K562 (cell line): ENCODE measurements around the gene CCDC92. TPM values are rescaled to one million over a fixed set of nuclear protein-coding genes. Genes with fewer than 3 reads are reported as not detected.

Experiments used
- ATAC-seq: fragments of 200-7000 bp; cut with Tn5 transposase; 3 replicates; pipeline ENCODE4 v1.9.1; 2020; ENCODE audit warnings: moderate library complexity
- BruUV-seq: library from RNA; stranded (reverse); fragments of 400-500 nt; replicated peaks from 2 replicates; lab custom pipeline; 2021; lab: Mats Ljungman, UMichigan
- CTCF ChIA-PET: fragments of 300-600 bp; formaldehyde crosslinking; extraction: SDS; loops from one replicate; lab custom pipeline; 2021; ENCODE audit warnings: low intra/inter-chr PET ratio; lab: Yijun Ruan, JAX
- POLR2A ChIA-PET: fragments of 300-600, 350-650 bp; sonication (Branson Sonifier 250); formaldehyde crosslinking; extraction: SDS; loops from one replicate; lab custom pipeline; 2021; ENCODE audit warnings: antibody characterized with exemption, inconsistent platforms; lab: Yijun Ruan, JAX
- DNase-seq, 4 experiments: peaks; one replicate each; pipeline versions ENCODE4 v3.0.0 to v3.0.0-alpha.2; 2011 to 2018; ENCODE audit warnings: low spot score in 3 of 4, mixed read lengths in 3 of 4; ENCODE audit errors: extremely low read depth in 1 of 4
- FAIRE-seq: peaks from 2 replicates; lab custom pipeline; 2011; peaks lifted over from hg19 to GRCh38; lab: Jason Lieb, UNC
- H2AFZ ChIP-seq: 2 replicates; pipeline ENCODE4 v1.6.0; 2011; ENCODE audit warnings: low read depth, low read length, control low read depth, inconsistent platforms
- H3K27ac ChIP-seq: fragments of 200-600 bp; 3 replicates; pipeline ENCODE4 v1.8.0; 2011; ENCODE audit warnings: low read depth, mild to moderate bottlenecking, control low read depth, inconsistent platforms, low read length, moderate library complexity, mixed read lengths; ENCODE audit errors: extremely low read depth
- H3K27me3 ChIP-seq, 2 experiments: fragments of 300-600 bp in 1 of 2; 2 replicates in 1 of 2; 3 replicates in 1 of 2; pipeline versions ENCODE4 v1.6.0 to v1.8.0; 2011; ENCODE audit warnings: inconsistent platforms in 2 of 2, low read length in 2 of 2, mild to moderate bottlenecking in 1 of 2, mixed read lengths in 1 of 2, moderate library complexity in 1 of 2; ENCODE audit not compliant: control insufficient read depth in 2 of 2, insufficient read depth in 2 of 2
- H3K36me3 ChIP-seq: fragments of 300-600 bp; 3 replicates; pipeline ENCODE4 v1.8.0; 2011; ENCODE audit warnings: mild to moderate bottlenecking, low read length, inconsistent platforms; ENCODE audit not compliant: control insufficient read depth, insufficient read depth
- H3K4me1 ChIP-seq, 2 experiments: fragments of 200-600 bp in 1 of 2; replicated peaks in 1 of 2; 2 replicates in 1 of 2; 3 replicates in 1 of 2; pipeline versions ENCODE4 v1.5.1 to v1.8.0; 2011; ENCODE audit warnings: inconsistent platforms in 2 of 2, low read length in 2 of 2, mild to moderate bottlenecking in 1 of 2, mixed read lengths in 1 of 2, moderate library complexity in 1 of 2; ENCODE audit not compliant: control insufficient read depth in 2 of 2, insufficient read depth in 2 of 2
- H3K4me2 ChIP-seq: 2 replicates; pipeline ENCODE4 v1.6.1; 2011; ENCODE audit warnings: low read length, control low read depth, inconsistent platforms, mixed read lengths; ENCODE audit not compliant: insufficient read depth
- H3K4me3 ChIP-seq: fragments of 200-600 bp; sonication (generic), shearing (Covaris generic); 2 replicates; pipeline ENCODE4 v1.5.1; 2016; ENCODE audit warnings: control low read depth, inconsistent platforms
- H3K79me2 ChIP-seq: fragments of 200-600 bp; 3 replicates; pipeline ENCODE4 v1.8.0; 2011; ENCODE audit warnings: low read length, inconsistent platforms; ENCODE audit not compliant: control insufficient read depth, insufficient read depth
- H3K9ac ChIP-seq, 2 experiments: 2 replicates each; pipeline versions ENCODE4 v1.6.0 to v1.6.1; 2011; ENCODE audit warnings: low read depth in 2 of 2, low read length in 2 of 2, control low read depth in 1 of 2, inconsistent platforms in 1 of 2, mild to moderate bottlenecking in 1 of 2, mixed read lengths in 1 of 2; ENCODE audit not compliant: insufficient read depth in 1 of 2
- H3K9me1 ChIP-seq: one replicate; pipeline ENCODE4 v1.6.0; 2011; ENCODE audit warnings: inconsistent platforms, mild to moderate bottlenecking, low read length, moderate library complexity; ENCODE audit not compliant: control insufficient read depth, insufficient read depth
- H3K9me3 ChIP-seq: replicated peaks from 2 replicates; pipeline ENCODE4 v1.5.1; 2011; ENCODE audit warnings: low read depth, low read length, inconsistent platforms; ENCODE audit not compliant: control insufficient read depth, insufficient read depth
- H4K20me1 ChIP-seq: replicated peaks from 2 replicates; pipeline ENCODE4 v1.6.1; 2011; ENCODE audit warnings: low read length, inconsistent platforms, mixed read lengths; ENCODE audit not compliant: control insufficient read depth, insufficient read depth
- BCOR ChIP-seq: fragments of 450-650 bp; IDR thresholded peaks from 2 replicates; pipeline ENCODE4 v1.6.1; 2016
- DACH1 ChIP-seq: fragments of 450-650 bp; IDR thresholded peaks from 2 replicates; pipeline ENCODE4 v1.6.1; 2018; ENCODE audit not compliant: partially characterized antibody
- EHMT2 ChIP-seq: fragments of 450-650 bp; IDR thresholded peaks from 2 replicates; pipeline ENCODE4 v1.6.1; 2018; ENCODE audit warnings: antibody characterized with exemption
- HDAC2 ChIP-seq: fragments of 450-650 bp; IDR thresholded peaks from 2 replicates; pipeline ENCODE4 v1.6.1; 2016; ENCODE audit warnings: mild to moderate bottlenecking
- LARP7 ChIP-seq: fragments of 450-650 bp; IDR thresholded peaks from 2 replicates; pipeline ENCODE4 v1.6.1; 2016
- MCM7 ChIP-seq, 2 experiments: fragments of 450-650 bp; IDR thresholded peaks; 2 replicates each; pipeline ENCODE4 v1.6.1; 2016 to 2018
- MTA2 ChIP-seq: fragments of 450-650 bp; IDR thresholded peaks from 2 replicates; pipeline ENCODE4 v1.6.1; 2016; ENCODE audit warnings: low read depth
- STAT5A ChIP-seq: IDR thresholded peaks from 2 replicates; pipeline ENCODE4 v1.6.1; 2012; ENCODE audit warnings: low read length, inconsistent platforms, borderline replicate concordance
- XRCC4 ChIP-seq: IDR thresholded peaks from one replicate; pipeline ENCODE4 v1.6.1; 2011; ENCODE audit not compliant: insufficient read depth, insufficient read length; ENCODE audit errors: extremely low read depth
- ZNF445 ChIP-seq: fragments of 250-450 bp; sonication (Bioruptor Pico); IDR thresholded peaks from 2 replicates; pipeline ENCODE4 v1.4.0; 2020; ENCODE audit warnings: low read depth, mild to moderate bottlenecking, moderate library complexity
- ZNF830 ChIP-seq: fragments of 250-450 bp; sonication (Bioruptor Pico); IDR thresholded peaks from 2 replicates; pipeline ENCODE4 v1.5.0; 2021; ENCODE audit warnings: mild to moderate bottlenecking
- WGBS: fragments of 100-300 bp; shearing (Covaris generic); methylation state at CpG from one replicate; pipeline ENCODE4 v1.1.6; 2016; ENCODE audit warnings: low coverage, mixed read lengths; ENCODE audit not compliant: insufficient coverage; ENCODE audit errors: missing lambda C conversion rate; 5-methylcytosine and 5-hydroxymethylcytosine counted together
- in situ Hi-C: fragments of 300-500 bp; cut with MboI; formaldehyde crosslinking; loops from 4 replicates; pipeline ENCODE4 v1.15.0; 2018; ENCODE audit warnings: inconsistent platforms, mixed read lengths
- intact Hi-C: fragments of 100-400 bp; cut with micrococcal nuclease; formaldehyde crosslinking; loops from 2 replicates; pipeline ENCODE4 v1.14.2; 2022
- polyA plus RNA-seq, 8 experiments: library from polyadenylated mRNA; depleted of rRNA in 4 of 8; stranded (reverse) in 5 of 8; unstranded in 3 of 8; fragments of >200 nt; fragmentation: Nextera tagmentation in 2 of 8; fragmentation: Illumina TruSeq in 1 of 8; extraction: Ambion mirVana in 2 of 8; extraction: Trizol in 1 of 8; gene quantifications; 2 replicates each; pipeline versions ENCODE4 v1.2.1 to v1.2.3, GENCODE V29; 2011 to 2014; ENCODE audit warnings: inconsistent platforms in 1 of 8, missing spikeins in 1 of 8
- total RNA-seq, 7 experiments: library from RNA; depleted of rRNA in 6 of 7; stranded (reverse); fragments of >200 nt in 6 of 7; fragmentation: Illumina TruSeq in 2 of 7; extraction: Trizol in 2 of 7; gene quantifications; 2 replicates each; pipeline versions ENCODE4 v1.2.1 to v1.2.3, GENCODE V29; 2011 to 2021; ENCODE audit warnings: low replicate concordance in 1 of 7
- TF ChIP-seq, protein P1 (sequence below), 2 experiments: fragments of 450-650 bp; IDR thresholded peaks; 2 replicates each; pipeline ENCODE4 v1.6.1; 2018; ENCODE audit warnings: mild to moderate bottlenecking in 2 of 2, low read depth in 1 of 2; ENCODE audit not compliant: partially characterized antibody in 2 of 2

CCDC92 gene
- total and polyA plus RNA-seq, 9 of the 15 experiments (the other 6 are each of a cell fraction or from before 2014, with no cell fraction given), result 0.27 to 5.9 (median 2.1) TPM

DNA sequence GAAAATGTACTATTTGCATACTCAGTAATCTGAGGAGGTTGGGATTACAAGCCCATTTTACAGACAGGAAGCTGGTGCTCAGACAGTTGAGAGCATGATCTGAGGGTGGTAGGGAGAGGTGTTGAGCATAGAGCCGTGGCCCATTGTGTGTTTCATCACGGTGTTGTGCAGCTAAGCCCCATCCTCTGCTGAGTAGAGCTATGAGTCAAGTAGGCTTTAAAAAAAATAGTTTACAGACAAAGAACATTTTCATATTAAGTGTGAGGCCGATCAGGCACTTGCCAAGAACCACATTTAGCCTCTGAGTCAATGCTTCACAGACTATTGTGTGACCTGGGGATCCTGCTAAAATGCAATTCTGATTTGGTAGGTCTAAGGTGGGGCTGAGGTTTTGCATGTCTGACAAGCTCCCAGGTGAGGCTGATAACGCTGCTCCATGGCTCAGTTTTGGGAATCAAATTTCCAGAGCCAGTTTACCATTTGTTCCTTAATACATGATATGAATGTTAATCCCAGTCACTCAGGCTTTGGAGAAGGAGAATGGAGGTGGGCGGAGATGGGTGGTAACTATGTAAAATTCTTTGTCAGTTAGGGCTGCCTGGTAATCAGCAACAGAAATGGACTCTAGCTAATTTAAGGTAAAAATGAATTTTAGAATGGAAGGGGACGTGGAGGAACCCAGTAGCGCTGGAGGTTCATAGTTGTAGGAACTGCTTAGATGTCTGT, 22.6 kb upstream of the CCDC92 start:
- Histone ChIP-seq H3K79me2 (peaks cover 38% of the 10 kb centered on the region), H3K4me3 (no peak overlapping the region), H2AFZ (no peak overlapping the region), H3K9ac (no peak overlapping the region), H4K20me1 (no peaks in the 10 kb centered on the region), H3K27ac (no peak overlapping the region), H3K4me1 (peaks cover 13 to 74% of the 10 kb centered on the region in 2 experiments), H3K4me2 (no peak overlapping the region), H3K36me3 (peaks cover 50% of the 10 kb centered on the region), H3K27me3 (no peaks in the 10 kb centered on the region), H3K9me1 (no peaks in the 10 kb centered on the region), H3K9me3 (no peaks in the 10 kb centered on the region)
- in situ Hi-C loops, result no loop called here
- intact Hi-C loops, result no loop called here
- FAIRE-seq, result no peak
- ChIA-PET CTCF (no interaction called here), POLR2A (interaction anchor here (1.0 to 2.6 kb wide), 3 partner anchors 8 to 12 kb away, joined by 3 to 13 read pairs (median 3); no protein-coding TSS in a partner anchor)
- TF ChIP-seq BCOR (peak; percentile 51; the same call in 1 of the 2 replicates), MTA2 (no peak), XRCC4 (no peak)
- BruUV-seq, result no TSS peak
- DNase-seq, result no peak
- WGBS, result 75% methylated on average over 7 of the region's 7 CpGs
- ATAC-seq, result no peak

GRCh38 chr12:123992118-123992825, 19.6 kb upstream of the CCDC92 start:
- peaks cover 0 to 46% of the 10 kb centered on the region in 2 experiments; a peak in 4 of 5 replicates for H3K4me1 ChIP-seq
- H3K4me3 ChIP-seq, result no peak overlapping the region
- in situ Hi-C loops, result no loop called here
- H3K9ac ChIP-seq, result no peak overlapping the region; a peak in 1 of 4 replicates
- H3K9me3 ChIP-seq, result no peaks in the 10 kb centered on the region
- intact Hi-C loops, result no loop called here
- H4K20me1 ChIP-seq, result no peaks in the 10 kb centered on the region
- no peak for ATAC-seq
- H2AFZ ChIP-seq, result no peak overlapping the region
- H3K27ac ChIP-seq, result no peak overlapping the region
- H3K9me1 ChIP-seq, result no peaks in the 10 kb centered on the region
- ChIA-PET CTCF (interaction anchor here (0.7 kb wide), 1 partner anchor 40 kb away, joined by 3 read pairs; no protein-coding TSS in a partner anchor), POLR2A (interaction anchor here (0.7 to 1.8 kb wide), 4 partner anchors 10 to 21 kb away, joined by 3 to 6 read pairs (median 4); no protein-coding TSS in a partner anchor)
- peaks cover 29% of the 10 kb centered on the region; the same call in 2 of the 3 replicates for H3K79me2 ChIP-seq
- FAIRE-seq, result no peak
- H3K27me3 ChIP-seq, result no peaks in the 10 kb centered on the region
- H3K36me3 ChIP-seq, result peaks cover 60% of the 10 kb centered on the region
- DNase-seq, result no peak
- no peak overlapping the region for H3K4me2 ChIP-seq
- no TSS peak for BruUV-seq
- WGBS, result 86% methylated on average over 8 of the region's 8 CpGs
- TF ChIP-seq ZNF830 (CRISPR knock-in tag), result no peak
- TF ChIP-seq STAT5A, result no peak
- no peak for TF ChIP-seq MCM7 (IDR thresholded peaks at IDR 0.05)
- no peak for TF ChIP-seq DACH1
- TF ChIP-seq HDAC2, result no peak
- no peak for TF ChIP-seq LARP7
- TF ChIP-seq, protein P1, sequence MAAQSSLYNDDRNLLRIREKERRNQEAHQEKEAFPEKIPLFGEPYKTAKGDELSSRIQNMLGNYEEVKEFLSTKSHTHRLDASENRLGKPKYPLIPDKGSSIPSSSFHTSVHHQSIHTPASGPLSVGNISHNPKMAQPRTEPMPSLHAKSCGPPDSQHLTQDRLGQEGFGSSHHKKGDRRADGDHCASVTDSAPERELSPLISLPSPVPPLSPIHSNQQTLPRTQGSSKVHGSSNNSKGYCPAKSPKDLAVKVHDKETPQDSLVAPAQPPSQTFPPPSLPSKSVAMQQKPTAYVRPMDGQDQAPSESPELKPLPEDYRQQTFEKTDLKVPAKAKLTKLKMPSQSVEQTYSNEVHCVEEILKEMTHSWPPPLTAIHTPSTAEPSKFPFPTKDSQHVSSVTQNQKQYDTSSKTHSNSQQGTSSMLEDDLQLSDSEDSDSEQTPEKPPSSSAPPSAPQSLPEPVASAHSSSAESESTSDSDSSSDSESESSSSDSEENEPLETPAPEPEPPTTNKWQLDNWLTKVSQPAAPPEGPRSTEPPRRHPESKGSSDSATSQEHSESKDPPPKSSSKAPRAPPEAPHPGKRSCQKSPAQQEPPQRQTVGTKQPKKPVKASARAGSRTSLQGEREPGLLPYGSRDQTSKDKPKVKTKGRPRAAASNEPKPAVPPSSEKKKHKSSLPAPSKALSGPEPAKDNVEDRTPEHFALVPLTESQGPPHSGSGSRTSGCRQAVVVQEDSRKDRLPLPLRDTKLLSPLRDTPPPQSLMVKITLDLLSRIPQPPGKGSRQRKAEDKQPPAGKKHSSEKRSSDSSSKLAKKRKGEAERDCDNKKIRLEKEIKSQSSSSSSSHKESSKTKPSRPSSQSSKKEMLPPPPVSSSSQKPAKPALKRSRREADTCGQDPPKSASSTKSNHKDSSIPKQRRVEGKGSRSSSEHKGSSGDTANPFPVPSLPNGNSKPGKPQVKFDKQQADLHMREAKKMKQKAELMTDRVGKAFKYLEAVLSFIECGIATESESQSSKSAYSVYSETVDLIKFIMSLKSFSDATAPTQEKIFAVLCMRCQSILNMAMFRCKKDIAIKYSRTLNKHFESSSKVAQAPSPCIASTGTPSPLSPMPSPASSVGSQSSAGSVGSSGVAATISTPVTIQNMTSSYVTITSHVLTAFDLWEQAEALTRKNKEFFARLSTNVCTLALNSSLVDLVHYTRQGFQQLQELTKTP (IDR thresholded peaks at IDR 0.05; ENCODE audit: low read depth in 1 of 2, partially characterized antibody in 2 of 2), result no peak
- no peak for TF ChIP-seq ZNF445 (CRISPR knock-in tag)
- TF ChIP-seq EHMT2, result no peak
